ENCODE data around the gene ZNF181.
A peak's percentile ranks its signal among the peaks of the same experiment; 100 is the strongest.

- TF ChIP-seq, protein P1, sequence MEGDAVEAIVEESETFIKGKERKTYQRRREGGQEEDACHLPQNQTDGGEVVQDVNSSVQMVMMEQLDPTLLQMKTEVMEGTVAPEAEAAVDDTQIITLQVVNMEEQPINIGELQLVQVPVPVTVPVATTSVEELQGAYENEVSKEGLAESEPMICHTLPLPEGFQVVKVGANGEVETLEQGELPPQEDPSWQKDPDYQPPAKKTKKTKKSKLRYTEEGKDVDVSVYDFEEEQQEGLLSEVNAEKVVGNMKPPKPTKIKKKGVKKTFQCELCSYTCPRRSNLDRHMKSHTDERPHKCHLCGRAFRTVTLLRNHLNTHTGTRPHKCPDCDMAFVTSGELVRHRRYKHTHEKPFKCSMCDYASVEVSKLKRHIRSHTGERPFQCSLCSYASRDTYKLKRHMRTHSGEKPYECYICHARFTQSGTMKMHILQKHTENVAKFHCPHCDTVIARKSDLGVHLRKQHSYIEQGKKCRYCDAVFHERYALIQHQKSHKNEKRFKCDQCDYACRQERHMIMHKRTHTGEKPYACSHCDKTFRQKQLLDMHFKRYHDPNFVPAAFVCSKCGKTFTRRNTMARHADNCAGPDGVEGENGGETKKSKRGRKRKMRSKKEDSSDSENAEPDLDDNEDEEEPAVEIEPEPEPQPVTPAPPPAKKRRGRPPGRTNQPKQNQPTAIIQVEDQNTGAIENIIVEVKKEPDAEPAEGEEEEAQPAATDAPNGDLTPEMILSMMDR (IDR thresholded peaks at IDR 0.05), result peak; percentile 82
- TF ChIP-seq POLR2AphosphoS5 (IDR thresholded peaks at IDR 0.05; ENCODE audit: low read depth, low read length) (no peak), SIN3A (IDR thresholded peaks at IDR 0.05; ENCODE audit: borderline replicate concordance, insufficient read depth, low read depth, low read length) (no peak), TCF7L2 (IDR thresholded peaks at IDR 0.05; ENCODE audit: low read depth, low read length) (no peak)
Measured at GRCh38 chr19:34712395-34713261, 21.4 kb upstream of the ZNF181 start.
